MM.1S (cell line): Measurements from ENCODE around the gene ALG10B.
"Not testable (repeated sequence)": the region's sequence is repeated elsewhere in the genome, so short reads cannot be mapped to it uniquely, and the experiment has no call there.

ENCODE experiments used
- DNase-seq: peaks from one replicate; pipeline ENCODE4 v3.0.0-alpha.2; 2015
- H2AFZ ChIP-seq: fragments of 300-600 bp; sonication (generic); 2 replicates; pipeline ENCODE4 v1.6.0; 2016; ENCODE audit warnings: antibody characterized with exemption, low read length
- H3F3A ChIP-seq: fragments of 300-600 bp; sonication (generic); 2 replicates; pipeline ENCODE4 v1.6.1; 2016; ENCODE audit warnings: mild to moderate bottlenecking, antibody characterized with exemption, low read length, moderate library complexity, mixed read lengths; ENCODE audit not compliant: insufficient read depth
- H3K27ac ChIP-seq: fragments of 300-600 bp; sonication (generic); 2 replicates; pipeline ENCODE4 v1.5.1; 2016; ENCODE audit warnings: mild to moderate bottlenecking, low read length
- H3K27me3 ChIP-seq: fragments of 300-600 bp; sonication (generic); replicated peaks from 2 replicates; pipeline ENCODE4 v1.6.0; 2016; ENCODE audit warnings: low read length; ENCODE audit not compliant: insufficient read depth
- H3K36me3 ChIP-seq: fragments of 300-600 bp; sonication (generic); replicated peaks from 2 replicates; pipeline ENCODE4 v1.6.1; 2016; ENCODE audit warnings: mild to moderate bottlenecking, low read length, mixed read lengths; ENCODE audit not compliant: insufficient read depth
- H3K4me1 ChIP-seq: fragments of 300-600 bp; sonication (generic); 2 replicates; pipeline ENCODE4 v1.6.1; 2016; ENCODE audit warnings: low read length, mixed read lengths
- H3K4me2 ChIP-seq: fragments of 300-600 bp; sonication (generic); 2 replicates; pipeline ENCODE4 v1.6.0; 2016; ENCODE audit warnings: low read depth, low read length
- H3K4me3 ChIP-seq: fragments of 300-600 bp; sonication (generic); 2 replicates; pipeline ENCODE4 v1.5.1; 2016; ENCODE audit warnings: low read length, mixed read lengths
- H3K79me2 ChIP-seq: fragments of 300-600 bp; sonication (generic); 2 replicates; pipeline ENCODE4 v1.6.1; 2016; ENCODE audit warnings: mixed run types, low read length, mixed read lengths
- H3K9ac ChIP-seq: fragments of 300-600 bp; sonication (generic); 2 replicates; pipeline ENCODE4 v1.6.1; 2016; ENCODE audit warnings: low read length, mixed read lengths
- H3K9me2 ChIP-seq: fragments of 300-600 bp; sonication (generic); replicated peaks from 2 replicates; pipeline ENCODE4 v1.6.1; 2016; ENCODE audit warnings: mild to moderate bottlenecking, low read length, mixed read lengths; ENCODE audit not compliant: insufficient read depth
- H3K9me3 ChIP-seq: fragments of 300-600 bp; sonication (generic); replicated peaks from 2 replicates; pipeline ENCODE4 v1.6.1; 2016; ENCODE audit warnings: mild to moderate bottlenecking, low read length, mixed read lengths; ENCODE audit not compliant: insufficient read depth
- H4K20me1 ChIP-seq: fragments of 300-600 bp; sonication (generic); 2 replicates; pipeline ENCODE4 v1.6.1; 2016; ENCODE audit warnings: mild to moderate bottlenecking, low read length, moderate library complexity, mixed read lengths; ENCODE audit not compliant: insufficient read depth
- EZH2 ChIP-seq: fragments of 300-600 bp; sonication (generic); optimal IDR thresholded peaks from 2 replicates; pipeline ENCODE3; 2017; ENCODE audit warnings: low read depth, mild to moderate bottlenecking, antibody characterized with exemption, low read length, mixed read lengths
- EZH2phosphoT487 ChIP-seq: fragments of 300-600 bp; sonication (generic); IDR thresholded peaks from 2 replicates; pipeline ENCODE4 v1.6.1; 2018; ENCODE audit warnings: antibody characterized with exemption, low read length
- TF ChIP-seq, protein P1 (sequence below): fragments of 300-600 bp; sonication (generic); IDR thresholded peaks from 2 replicates; pipeline ENCODE4 v1.5.1; 2016; ENCODE audit warnings: antibody characterized with exemption, low read length, mixed read lengths

The ALG10B gene

DNA sequence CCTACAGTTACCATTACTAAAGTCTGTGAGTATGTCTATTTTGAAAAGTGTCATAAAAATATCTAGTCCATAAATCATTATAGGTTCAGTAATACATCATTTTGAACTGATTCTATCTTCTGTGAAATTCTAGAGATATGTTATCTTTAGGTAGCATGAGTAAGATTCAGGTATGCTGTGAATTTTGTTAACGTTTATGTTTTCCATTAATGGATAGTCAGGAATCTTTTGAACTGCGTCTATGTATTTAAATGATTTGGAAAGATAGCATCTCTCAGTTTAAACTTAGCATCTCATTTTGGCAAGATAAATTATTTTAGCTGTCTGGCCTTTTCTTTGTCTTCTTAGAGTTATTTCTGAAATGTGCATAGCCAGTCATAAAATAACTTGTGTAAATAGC lies 8.3 kb downstream of the ALG10B start:
- no peaks in the 10 kb centered on the region for H3K27me3 ChIP-seq
- TF ChIP-seq, protein P1, sequence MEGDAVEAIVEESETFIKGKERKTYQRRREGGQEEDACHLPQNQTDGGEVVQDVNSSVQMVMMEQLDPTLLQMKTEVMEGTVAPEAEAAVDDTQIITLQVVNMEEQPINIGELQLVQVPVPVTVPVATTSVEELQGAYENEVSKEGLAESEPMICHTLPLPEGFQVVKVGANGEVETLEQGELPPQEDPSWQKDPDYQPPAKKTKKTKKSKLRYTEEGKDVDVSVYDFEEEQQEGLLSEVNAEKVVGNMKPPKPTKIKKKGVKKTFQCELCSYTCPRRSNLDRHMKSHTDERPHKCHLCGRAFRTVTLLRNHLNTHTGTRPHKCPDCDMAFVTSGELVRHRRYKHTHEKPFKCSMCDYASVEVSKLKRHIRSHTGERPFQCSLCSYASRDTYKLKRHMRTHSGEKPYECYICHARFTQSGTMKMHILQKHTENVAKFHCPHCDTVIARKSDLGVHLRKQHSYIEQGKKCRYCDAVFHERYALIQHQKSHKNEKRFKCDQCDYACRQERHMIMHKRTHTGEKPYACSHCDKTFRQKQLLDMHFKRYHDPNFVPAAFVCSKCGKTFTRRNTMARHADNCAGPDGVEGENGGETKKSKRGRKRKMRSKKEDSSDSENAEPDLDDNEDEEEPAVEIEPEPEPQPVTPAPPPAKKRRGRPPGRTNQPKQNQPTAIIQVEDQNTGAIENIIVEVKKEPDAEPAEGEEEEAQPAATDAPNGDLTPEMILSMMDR = no peak
- no peak overlapping the region for H3K4me3 ChIP-seq
- no peak overlapping the region for H3K9ac ChIP-seq
- no peaks in the 10 kb centered on the region for H3K9me2 ChIP-seq
- H3K4me2 ChIP-seq = no peak overlapping the region
- DNase-seq = no peak
- H3K4me1 ChIP-seq = no peaks in the 10 kb centered on the region
- no peaks in the 10 kb centered on the region for H3K79me2 ChIP-seq
- no peaks in the 10 kb centered on the region for H3K36me3 ChIP-seq
- H2AFZ ChIP-seq = no peak overlapping the region
- H4K20me1 ChIP-seq = no peaks in the 10 kb centered on the region
- H3K9me3 ChIP-seq = no peaks in the 10 kb centered on the region
- no peak overlapping the region for H3K27ac ChIP-seq
- H3F3A ChIP-seq = no peaks in the 10 kb centered on the region

DNA sequence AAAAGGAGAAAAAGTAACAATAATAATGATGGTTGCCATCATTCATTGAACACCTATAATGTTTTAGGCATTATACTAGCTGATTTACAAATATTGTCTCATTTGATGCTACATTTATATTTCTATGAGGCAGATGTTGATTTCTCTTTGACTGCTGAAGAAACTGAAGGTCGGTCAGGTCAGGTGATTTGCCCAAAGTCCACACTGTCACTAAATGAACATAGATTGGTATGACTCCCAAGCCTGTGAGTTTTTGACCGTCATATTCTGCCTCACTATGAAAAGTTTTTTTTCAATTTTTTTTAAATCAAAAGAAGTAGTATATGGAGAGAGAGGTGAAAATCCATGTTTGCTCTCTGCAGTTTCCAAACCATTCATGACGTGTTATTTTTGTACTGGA lies 10.8 kb downstream of the ALG10B start:
- H3K4me1 ChIP-seq = no peaks in the 10 kb centered on the region
- no peaks in the 10 kb centered on the region for H3K27me3 ChIP-seq
- H3K9me2 ChIP-seq = no peaks in the 10 kb centered on the region
- H3K4me3 ChIP-seq = no peak overlapping the region
- H4K20me1 ChIP-seq = no peaks in the 10 kb centered on the region
- H3F3A ChIP-seq = no peaks in the 10 kb centered on the region
- no peaks in the 10 kb centered on the region for H3K9me3 ChIP-seq
- no peak for DNase-seq
- no peak overlapping the region for H3K9ac ChIP-seq
- H3K27ac ChIP-seq = no peak overlapping the region
- no peaks in the 10 kb centered on the region for H3K79me2 ChIP-seq
- H3K4me2 ChIP-seq = no peak overlapping the region
- H3K36me3 ChIP-seq = no peaks in the 10 kb centered on the region
- H2AFZ ChIP-seq = no peak overlapping the region
- TF ChIP-seq, protein P1 = no peak
- no peak for TF ChIP-seq EZH2
- TF ChIP-seq EZH2phosphoT487 = no peak

- Histone ChIP-seq H3F3A (no peaks in the 10 kb centered on the region), H2AFZ (no peak overlapping the region), H3K9me3 (no peaks in the 10 kb centered on the region), H3K4me2 (no peak overlapping the region), H4K20me1 (no peaks in the 10 kb centered on the region), H3K27me3 (no peaks in the 10 kb centered on the region), H3K27ac (no peak overlapping the region), H3K9ac (no peak overlapping the region), H3K79me2 (no peaks in the 10 kb centered on the region), H3K9me2 (no peaks in the 10 kb centered on the region), H3K36me3 (no peaks in the 10 kb centered on the region), H3K4me3 (no peak overlapping the region), H3K4me1 (no peaks in the 10 kb centered on the region)
- DNase-seq = peak; percentile 59
- TF ChIP-seq, protein P1 = peak; percentile 49
- TF ChIP-seq EZH2phosphoT487 = no peak
Observed at GRCh38 chr12:38328306-38328895, 11.8 kb downstream of the ALG10B start.

GRCh38 chr12:38330414-38330813 lies 13.8 kb downstream of the ALG10B start:
- not testable (repeated sequence) for H3K36me3 ChIP-seq, H3K4me1 ChIP-seq, H4K20me1 ChIP-seq, H3K79me2 ChIP-seq, H3K9me3 ChIP-seq, H3K27me3 ChIP-seq, H2AFZ ChIP-seq, H3K9me2 ChIP-seq, H3K9ac ChIP-seq, H3F3A ChIP-seq, H3K27ac ChIP-seq, H3K4me2 ChIP-seq, DNase-seq, H3K4me3 ChIP-seq
